NCI-H2196 treated with DMSO at 0.1 percent for 48 hours (cell line): ENCODE measurements around the gene CNIH2.
"Not testable (repeated sequence)": the region's sequence is repeated elsewhere in the genome, so short reads cannot be mapped to it uniquely, and the experiment has no call there.

Experiments
- DNase-seq: peaks from one replicate; lab custom pipeline; 2025; ENCODE audit not compliant: unreplicated experiment; lab: John Stamatoyannopoulos, UW

Gene CNIH2

DNA sequence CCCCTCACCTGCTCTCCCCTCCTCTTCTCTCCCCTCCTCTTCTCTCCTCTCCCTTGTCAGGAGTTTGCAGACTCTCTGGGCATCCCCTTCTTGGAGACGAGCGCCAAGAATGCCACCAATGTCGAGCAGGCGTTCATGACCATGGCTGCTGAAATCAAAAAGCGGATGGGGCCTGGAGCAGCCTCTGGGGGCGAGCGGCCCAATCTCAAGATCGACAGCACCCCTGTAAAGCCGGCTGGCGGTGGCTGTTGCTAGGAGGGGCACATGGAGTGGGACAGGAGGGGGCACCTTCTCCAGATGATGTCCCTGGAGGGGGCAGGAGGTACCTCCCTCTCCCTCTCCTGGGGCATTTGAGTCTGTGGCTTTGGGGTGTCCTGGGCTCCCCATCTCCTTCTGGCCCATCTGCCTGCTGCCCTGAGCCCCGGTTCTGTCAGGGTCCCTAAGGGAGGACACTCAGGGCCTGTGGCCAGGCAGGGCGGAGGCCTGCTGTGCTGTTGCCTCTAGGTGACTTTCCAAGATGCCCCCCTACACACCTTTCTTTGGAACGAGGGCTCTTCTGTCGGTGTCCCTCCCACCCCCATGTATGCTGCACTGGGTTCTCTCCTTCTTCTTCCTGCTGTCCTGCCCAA, 1.9 kb upstream of the CNIH2 start:
- no peak for DNase-seq

DNA sequence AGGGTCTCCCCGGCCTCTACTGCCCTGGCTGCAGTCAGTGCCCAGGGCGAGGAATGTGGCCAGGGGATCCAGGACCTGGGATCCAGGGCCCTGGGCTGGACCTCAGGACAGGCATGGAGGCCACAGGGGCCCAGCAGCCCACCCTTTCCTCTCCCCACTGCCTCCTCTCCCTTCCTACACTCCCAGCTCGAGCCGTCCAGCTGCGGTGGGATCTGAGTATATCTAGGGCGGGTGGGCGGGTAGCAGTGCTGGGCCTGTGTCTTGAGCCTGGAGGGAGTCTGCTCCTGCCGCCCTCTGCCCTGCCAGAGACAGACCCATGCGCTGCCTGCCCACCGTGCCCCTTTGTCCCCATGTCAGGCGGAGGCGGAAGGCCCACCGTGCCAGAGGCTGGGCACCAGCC, 1.4 kb upstream of the CNIH2 start:
- not testable (repeated sequence) for DNase-seq

DNA sequence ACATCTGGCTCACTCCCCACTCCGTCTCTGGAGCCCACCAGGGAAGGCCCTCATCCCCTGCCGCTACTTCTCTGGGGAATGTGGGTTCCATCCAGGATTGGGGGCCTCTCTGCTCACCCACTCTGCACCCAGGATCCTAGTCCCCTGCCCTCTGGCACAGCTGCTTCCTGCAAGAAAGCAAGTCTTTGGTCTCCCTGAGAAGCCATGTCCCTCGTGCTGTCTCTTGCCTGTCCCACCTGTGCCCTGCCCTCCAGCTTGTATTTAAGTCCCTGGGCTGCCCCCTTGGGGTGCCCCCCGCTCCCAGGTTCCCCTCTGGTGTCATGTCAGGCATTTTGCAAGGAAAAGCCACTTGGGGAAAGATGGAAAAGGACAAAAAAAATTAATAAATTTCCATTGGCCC, 911 bp upstream of the CNIH2 start:
- not testable (repeated sequence) for DNase-seq

DNA sequence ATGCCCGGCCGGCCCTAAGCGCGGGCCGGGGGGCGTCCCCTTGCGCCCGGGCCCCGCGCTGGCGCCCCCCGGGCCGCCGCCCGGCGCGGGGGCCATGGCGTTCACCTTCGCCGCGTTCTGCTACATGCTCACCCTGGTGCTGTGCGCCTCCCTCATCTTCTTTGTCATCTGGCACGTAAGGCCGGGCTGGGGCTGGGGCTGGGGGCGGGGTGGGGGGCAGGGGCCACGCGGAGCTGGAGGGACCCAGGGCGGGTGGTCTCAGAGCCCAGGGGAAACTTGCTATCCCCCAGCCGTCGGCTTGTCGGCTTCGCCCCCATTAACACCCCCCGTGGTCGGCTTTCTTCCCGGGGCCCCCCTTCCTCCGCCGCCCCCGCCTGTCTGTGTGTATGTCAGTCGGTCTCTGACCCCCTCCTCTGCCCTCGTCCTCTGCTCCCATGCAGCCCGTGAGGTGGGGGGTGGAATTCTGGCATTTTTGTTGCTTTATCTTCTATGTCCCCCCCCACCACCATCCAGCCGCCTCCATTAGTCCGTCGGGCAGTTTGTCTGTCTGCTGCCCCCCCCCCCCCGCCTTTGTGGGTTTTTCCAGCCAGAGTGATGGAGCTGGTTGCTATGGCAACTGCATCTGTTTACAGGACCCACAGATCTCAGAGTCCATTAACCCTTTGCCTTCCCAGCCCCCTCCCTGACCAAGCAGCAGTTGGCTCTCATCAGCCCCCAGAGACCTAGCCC, 552 bp downstream of the CNIH2 start:
- DNase-seq = no peak

DNA sequence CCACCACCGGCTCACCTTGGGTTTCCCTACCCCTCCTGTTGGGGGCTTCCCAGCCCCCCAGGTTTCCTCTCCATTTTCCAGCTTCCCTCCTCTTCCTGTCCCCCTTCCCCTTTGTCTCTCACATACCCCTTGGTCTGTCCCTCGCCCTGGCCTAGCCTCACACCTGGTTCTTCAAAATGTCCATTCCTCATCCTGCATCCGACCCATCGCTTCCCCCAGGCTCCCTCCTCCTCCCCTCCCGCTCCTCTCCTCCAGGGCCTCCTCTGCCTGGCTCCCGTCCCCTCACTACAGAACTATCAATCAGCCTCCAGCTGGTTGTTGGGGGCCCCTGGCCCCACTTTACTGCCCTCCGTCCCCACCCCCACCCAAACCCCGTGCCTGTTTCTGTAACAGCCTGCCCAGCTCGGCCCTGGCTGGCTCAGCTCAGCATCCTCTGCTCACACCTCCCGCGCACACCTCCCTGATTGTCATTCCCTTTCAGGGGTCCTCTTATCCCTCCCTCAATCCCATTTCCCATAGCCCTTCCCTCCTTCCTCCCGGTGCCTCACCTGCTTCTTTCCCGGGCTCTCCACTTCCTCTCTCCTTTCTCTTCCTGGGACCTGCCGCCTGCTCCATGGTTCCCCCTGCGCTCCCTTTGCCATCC, 1.2 kb downstream of the CNIH2 start:
- no peak for DNase-seq

DNA sequence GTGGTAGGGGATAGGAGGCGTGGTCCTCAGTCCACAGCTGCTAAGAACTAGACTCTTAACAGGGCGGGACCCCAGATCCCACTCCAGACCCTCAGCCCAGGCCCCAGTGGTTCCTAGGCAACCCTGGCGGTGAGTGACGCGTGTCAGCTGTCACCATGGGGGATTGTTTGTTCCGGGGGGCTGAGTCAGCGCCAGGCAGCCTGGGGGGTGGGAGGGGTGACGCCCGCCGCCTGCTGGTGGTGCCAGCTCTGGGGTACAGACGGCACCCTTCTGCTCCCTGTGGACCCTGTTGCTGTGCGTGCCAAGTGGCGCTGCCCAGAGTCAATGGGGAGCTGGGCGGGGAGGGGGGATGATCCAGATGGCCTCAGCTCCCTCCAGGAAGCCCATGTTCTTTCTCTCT, 2.5 kb downstream of the CNIH2 start:
- DNase-seq = no peak

DNA sequence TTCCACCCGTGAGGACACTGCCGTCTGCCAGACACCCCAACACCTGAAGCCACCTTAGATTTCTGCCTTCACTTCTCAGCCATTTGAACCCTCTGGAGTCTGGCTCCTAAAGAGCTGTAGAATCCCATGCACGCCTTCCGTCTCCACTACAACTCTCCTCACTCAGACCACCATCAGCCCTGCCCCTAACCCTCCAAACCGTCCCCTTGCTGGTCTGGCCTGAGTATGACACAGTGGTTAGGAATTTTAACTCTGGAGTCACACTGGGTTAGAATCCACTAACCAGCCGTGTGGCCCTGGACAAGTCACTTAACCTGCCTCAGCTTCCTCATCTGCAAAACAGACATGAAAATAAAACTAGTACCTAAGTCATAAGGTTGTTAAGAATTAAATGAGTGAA, 3.0 kb downstream of the CNIH2 start:
- no peak for DNase-seq

DNA sequence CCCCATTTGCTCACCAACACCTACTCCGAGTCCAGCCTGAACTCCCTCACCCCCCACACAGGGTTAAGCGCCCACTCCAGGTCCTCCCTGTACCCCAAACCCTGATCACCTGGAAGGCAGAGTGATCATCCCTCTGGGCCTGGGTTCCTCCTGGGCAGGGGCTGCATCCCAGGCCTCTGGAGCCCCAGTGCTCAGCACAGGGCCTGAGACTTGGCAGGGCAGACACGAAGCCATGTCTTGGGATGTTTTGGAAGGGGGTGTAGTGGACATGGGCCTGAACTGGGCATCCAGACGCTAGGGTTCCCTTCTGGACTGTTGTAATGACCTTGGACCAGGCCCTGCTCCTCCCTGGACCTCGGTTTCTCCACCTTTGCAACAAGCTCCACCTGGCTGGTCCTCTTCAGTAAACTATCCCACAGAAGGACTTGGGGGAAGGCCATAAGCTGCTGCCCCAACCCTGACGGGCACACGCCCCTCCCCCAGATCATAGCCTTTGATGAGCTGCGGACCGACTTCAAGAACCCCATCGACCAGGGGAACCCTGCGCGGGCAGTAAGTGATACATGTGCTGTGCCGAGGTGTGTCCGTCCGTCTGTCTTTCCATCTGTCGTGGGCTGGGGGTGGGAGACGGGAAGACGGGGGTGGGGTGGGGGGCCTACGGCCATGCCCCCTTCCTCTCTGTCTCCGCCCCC, 3.9 kb downstream of the CNIH2 start:
- DNase-seq = no peak

DNA sequence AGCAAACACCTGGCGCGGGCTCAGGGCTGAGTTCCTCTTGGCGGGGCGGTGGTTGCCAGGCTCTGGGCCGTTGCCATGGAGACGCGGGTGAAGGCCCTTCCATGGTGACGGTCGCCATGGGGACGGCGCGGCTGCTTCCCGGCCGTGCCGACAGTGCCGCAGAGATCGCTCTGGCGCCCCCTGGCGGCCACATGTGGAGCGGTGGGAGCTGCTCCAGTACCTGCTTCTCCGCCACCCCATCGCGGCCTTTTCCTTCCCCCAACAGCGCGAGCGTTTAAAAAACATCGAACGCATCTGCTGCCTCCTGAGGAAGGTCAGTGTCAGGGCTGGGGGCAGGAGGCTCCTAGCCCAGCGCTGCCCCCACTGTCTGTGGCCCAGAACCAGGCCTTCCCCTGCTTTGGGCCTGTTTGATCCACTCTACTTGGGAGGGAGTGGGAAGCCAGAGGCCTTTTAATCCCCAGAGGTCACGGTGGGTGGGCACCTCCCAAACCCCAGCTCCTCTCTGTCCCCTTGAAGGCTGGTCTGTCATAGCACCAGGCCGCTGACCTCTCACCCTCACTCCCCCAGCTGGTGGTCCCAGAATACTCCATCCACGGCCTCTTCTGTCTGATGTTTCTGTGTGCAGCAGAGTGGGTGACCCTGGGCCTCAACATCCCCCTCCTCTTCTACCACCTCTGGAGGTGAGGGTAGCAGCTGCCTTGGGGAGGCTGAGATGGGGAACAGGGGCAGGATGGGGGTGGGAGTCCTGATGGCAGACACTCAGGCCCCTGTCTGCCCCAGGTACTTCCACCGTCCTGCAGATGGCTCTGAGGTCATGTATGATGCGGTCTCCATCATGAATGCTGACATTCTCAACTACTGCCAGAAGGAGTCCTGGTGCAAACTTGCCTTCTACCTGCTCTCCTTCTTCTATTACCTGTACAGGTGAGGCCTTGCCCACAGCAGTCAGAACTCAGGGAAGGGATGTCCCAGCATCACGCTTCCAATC, 4.8 kb downstream of the CNIH2 start:
- DNase-seq = peak; percentile 94

DNA sequence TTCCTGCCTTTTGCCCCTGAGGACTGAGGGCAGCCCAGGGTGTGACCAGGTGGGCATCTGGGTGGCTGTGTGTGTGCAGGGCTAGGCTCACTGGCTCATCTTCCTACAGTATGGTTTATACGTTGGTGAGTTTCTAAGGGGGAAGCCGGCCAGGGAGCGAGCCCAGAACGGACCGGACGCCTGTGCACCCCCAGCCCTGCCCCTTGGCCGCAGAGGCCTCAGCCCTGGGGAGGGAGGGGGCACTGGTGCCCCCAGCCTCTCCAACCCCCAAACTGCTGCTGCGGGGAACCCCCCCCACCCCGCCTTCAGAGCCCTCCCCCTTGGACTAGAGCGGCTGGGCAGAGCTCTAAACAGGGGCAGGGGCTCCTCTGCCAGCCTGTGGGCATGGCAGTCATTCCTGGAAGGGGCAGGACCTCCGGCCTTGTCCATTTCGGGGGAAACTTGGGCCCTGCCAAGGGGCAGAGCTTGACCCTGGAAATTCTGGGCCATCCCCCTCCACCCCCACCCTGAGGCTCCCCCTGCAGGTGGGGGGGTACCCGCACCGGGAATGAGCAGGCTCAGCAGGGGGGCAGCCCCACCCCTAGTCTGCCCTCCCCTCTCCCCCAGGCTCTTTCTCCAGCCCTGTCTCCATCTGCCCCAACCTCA, 5.6 kb downstream of the CNIH2 start:
- no peak for DNase-seq

DNA sequence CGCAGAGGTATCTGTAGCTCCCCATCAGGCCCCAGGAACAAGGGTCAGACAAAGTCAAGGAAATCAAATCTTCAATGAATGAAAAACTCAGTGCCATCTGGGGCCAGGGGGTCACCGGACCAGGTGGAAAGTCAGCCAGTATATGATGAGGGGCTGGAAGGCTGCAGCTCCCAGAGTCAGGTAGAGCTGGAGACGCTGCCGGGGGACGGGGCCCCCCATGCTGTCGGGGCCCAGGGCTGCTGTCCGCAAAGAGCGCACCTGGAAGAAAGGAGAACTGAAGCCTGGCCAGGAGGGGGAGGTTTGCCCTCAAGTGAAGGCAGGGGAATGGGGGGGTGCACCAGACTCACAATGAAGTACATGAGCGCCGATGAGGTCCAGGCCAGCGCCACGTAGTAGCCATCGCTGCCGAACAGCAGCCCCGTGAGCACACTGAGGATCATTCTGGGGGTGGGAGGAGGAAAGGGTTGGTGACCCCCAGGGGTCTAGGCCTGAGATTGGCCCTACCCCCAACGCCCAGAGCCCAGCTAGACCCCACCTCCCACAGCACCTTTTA, 6.6 kb downstream of the CNIH2 start:
- DNase-seq = no peak

DNA sequence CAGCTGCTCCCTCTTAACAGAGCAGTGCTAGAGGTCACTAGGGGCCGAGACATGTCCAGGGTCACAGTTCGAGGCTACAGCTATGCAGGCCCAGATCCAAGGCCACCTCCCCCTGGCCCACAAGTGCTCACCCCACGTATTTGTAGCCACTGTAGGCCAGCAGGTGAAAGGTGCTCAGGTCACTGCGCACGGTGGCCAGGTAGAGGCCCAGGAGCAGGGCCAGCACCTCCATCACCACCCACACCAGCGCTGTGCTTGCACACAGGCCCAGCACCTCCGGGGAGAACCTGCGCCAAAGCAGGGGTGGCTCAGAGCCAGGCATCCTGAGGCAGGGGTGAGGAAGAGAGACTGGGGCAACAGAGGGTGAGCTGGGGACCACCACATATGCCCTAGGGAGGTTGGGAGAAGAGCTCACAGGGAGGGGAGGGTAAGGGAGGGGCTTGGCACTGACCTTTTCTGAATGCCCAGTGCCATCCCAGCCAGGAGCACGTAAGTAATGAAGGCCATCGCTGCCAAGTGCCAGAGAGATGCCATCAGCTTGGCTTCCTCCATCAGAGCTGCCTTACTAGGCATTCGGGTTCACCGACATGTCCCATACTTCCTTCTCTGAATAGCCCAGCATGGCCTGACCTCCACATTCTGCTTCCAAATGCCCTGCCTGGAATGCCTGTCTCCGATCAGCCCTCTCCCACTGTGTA, 7.4 kb downstream of the CNIH2 start:
- no peak for DNase-seq

DNA sequence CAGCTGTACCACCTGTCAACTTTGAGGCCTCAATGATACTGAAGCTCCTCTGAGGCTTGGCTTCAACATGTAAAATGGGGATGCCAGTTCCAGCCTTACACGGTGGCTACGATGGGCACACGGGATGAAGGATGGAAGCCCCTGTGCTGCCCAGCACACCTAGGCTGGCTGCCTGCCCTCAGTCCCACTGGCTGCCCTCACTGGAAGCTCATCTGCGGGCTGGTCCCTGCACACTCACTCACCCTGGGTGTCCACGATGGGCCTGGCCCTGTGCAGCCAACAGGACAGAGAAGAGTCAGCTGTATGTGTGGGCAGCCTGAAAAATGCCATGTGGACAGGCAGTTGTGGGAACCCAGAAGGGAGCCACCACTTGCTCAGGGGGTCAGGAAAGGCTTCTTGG, 8.7 kb downstream of the CNIH2 start:
- no peak for DNase-seq

DNA sequence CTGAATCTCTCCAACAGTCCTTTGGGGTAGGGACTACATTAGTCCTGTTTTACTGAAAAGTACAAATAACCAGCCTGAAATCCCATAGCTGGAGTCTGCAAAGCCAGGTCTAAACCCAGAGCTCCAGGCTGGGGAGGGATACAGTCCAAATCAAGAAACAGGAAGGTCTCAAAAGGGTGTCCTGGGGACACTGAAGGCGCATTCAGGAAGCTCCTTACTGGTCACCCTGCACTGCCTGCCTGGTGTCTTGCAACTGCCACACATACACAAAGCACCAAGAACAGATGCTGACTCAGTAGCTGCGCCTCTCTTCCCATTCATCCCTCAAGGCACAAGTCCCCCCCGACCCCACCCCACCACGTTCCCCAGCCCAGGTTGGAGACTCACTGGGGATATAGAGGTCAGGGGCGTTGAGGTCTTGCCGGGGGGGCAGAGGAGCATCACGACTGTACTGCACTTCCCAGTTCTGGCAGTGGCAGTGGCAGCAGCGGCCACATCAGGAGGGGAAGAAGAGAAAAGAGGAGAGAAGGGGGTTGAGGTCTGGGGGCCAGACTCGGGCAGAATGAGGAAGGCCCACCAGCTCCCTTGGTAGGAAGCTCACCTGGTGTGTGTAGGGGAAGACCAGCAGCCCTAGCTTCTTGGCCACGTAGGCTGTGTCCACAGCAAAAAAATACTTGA, 9.4 kb downstream of the CNIH2 start:
- DNase-seq = no peak

DNA sequence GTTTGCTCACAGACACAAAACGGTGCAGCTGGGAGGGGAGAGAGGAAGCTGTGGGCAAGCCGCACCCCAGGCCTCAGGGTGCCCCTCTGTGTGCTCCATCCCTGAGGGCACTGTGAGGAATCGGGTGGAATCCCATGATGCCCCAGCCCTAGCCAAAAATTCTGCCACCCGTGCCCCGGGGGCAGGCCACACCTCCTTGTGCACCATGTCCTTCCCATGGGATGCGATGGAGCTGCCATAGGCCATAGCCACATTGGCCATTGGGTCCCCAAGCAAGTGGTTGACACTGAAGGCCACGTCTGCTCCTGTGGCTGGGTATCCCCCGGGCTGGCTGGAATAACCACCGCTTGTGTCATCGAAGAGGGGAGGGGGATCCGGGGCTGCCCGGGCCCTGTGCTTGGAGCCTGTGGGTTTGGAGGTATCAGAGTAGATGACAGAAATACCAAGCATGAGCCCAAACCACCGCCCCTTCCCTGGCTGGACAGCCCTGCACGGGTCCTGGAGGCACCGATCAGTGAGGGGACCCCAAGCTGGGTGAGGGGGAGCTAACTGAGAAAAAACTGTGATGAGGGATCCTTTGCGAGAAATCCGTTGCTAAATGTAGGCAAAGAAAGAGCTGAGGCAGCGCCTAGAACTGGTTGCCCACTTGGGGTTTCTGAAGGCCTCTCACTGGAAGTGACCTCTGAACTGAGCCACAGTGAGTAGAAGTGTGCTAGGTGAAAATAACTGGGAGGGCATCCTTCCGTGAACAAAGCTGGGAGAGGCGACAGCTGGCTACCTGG, 10.1 kb downstream of the CNIH2 start:
- DNase-seq = no peak

DNA sequence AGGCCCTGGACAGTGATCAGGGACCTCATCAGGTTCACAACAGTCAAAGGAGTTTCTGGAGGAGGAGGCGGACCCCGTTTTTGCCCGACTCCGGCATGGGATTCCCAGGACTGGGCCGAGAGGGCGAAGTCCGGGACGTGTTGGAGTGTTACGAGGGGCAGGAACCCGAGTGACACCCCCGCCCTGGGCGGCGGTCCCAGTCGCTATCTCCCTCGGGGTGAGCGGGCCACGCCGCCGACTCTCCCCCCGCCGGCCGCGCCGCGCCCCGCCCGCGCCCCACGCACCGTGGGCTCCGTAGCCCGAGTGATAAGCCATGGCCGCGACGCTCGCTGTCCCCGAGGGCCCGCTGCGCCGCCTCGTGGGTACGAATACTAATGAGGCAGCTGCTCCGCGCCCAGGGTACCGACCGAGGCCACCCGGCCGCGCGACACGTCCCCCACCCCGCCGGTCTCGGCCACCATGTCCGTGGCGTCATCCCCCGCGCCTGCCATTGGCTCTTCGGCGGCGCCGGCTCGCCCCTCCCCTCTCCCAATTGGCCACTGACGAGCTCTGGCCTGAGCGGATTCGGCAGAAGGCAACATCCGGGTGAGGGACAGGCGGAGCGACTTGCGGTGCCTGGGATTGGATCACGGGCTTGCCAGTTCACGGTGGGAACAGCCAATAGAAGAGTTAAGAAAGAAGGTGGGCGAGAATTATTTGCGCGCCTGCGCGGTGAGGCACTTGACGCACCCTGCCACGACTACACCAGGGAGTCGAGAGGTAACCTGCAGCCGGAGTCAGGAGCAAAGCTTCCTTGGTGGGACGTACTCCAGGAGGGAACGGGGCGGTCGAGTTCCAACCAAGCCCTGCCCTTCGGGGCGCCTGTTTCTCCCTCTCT, 10.9 kb downstream of the CNIH2 start, which contains the start of gene YIF1A:
Gene YIF1A (minus strand): TSS at position 473 of the 877 bp plus-strand sequence. CDS start 158 bp downstream, at position 315.
- peak; percentile 98 for DNase-seq
